ENCODE results near the gene GDI1.

The GDI1 gene

GRCh38 chrX:154471839-154472684 is 35.1 kb downstream of the GDI1 start:
- Histone ChIP-seq H3K9me3 (ENCODE audit: control insufficient read depth, low read length) (no peaks in the 10 kb centered on the region), H3K27ac (no peak overlapping the region), H3K36me3 (ENCODE audit: control insufficient read depth, insufficient read depth, low read length) (no peaks in the 10 kb centered on the region), H3K4me2 (ENCODE audit: low read length) (no peak overlapping the region), H3K4me3 (ENCODE audit: low read depth, low read length) (no peak overlapping the region), H3K27me3 (ENCODE audit: control insufficient read depth, insufficient read depth, low read length) (no peaks in the 10 kb centered on the region), H3K79me2 (no peaks in the 10 kb centered on the region), H2AFZ (no peak overlapping the region), H3K4me1 (no peaks in the 10 kb centered on the region), H3K9ac (no peak overlapping the region)
- no peak for TF ChIP-seq CTCF (IDR thresholded peaks at IDR 0.05)

- H3K36me3 ChIP-seq (ENCODE audit: control insufficient read depth, insufficient read depth, low read length): no peaks in the 10 kb centered on the region
- H3K9ac ChIP-seq: no peak overlapping the region
- no peak overlapping the region for H3K4me3 ChIP-seq (ENCODE audit: low read depth, low read length)
- no peak overlapping the region for H3K27ac ChIP-seq
- H3K4me2 ChIP-seq (ENCODE audit: low read length): no peak overlapping the region
- H2AFZ ChIP-seq: no peak overlapping the region
- no peaks in the 10 kb centered on the region for H3K4me1 ChIP-seq
- H3K9me3 ChIP-seq (ENCODE audit: control insufficient read depth, low read length): no peaks in the 10 kb centered on the region
- TF ChIP-seq CTCF (IDR thresholded peaks at IDR 0.05): no peak
- H3K79me2 ChIP-seq: no peaks in the 10 kb centered on the region
- H3K27me3 ChIP-seq (ENCODE audit: control insufficient read depth, insufficient read depth, low read length): no peaks in the 10 kb centered on the region
Observed at GRCh38 chrX:154472685-154473632, 36.0 kb downstream of the GDI1 start.

- Histone ChIP-seq H3K4me2 (ENCODE audit: low read length) (no peak overlapping the region), H3K4me1 (no peaks in the 10 kb centered on the region), H2AFZ (no peak overlapping the region), H3K27ac (no peak overlapping the region), H3K36me3 (ENCODE audit: control insufficient read depth, insufficient read depth, low read length) (no peaks in the 10 kb centered on the region), H3K9ac (no peak overlapping the region), H3K4me3 (ENCODE audit: low read depth, low read length) (no peak overlapping the region), H3K27me3 (ENCODE audit: control insufficient read depth, insufficient read depth, low read length) (no peaks in the 10 kb centered on the region), H3K9me3 (ENCODE audit: control insufficient read depth, low read length) (no peaks in the 10 kb centered on the region), H3K79me2 (no peaks in the 10 kb centered on the region)
- TF ChIP-seq CTCF (IDR thresholded peaks at IDR 0.05): no peak
Observed at GRCh38 chrX:154473683-154474082, 36.7 kb downstream of the GDI1 start.

GRCh38 chrX:154476821-154477220 is 39.9 kb downstream of the GDI1 start:
- Histone ChIP-seq H3K4me3 (ENCODE audit: low read depth, low read length) (no peak overlapping the region), H3K9me3 (ENCODE audit: control insufficient read depth, low read length) (no peaks in the 10 kb centered on the region), H3K36me3 (ENCODE audit: control insufficient read depth, insufficient read depth, low read length) (no peaks in the 10 kb centered on the region), H3K27me3 (ENCODE audit: control insufficient read depth, insufficient read depth, low read length) (no peaks in the 10 kb centered on the region), H2AFZ (no peak overlapping the region), H3K79me2 (no peaks in the 10 kb centered on the region), H3K27ac (no peak overlapping the region), H3K4me2 (ENCODE audit: low read length) (no peak overlapping the region), H3K4me1 (no peaks in the 10 kb centered on the region), H3K9ac (no peak overlapping the region)
- no peak for TF ChIP-seq CTCF (IDR thresholded peaks at IDR 0.05)
